H9 (cell line): ENCODE measurements around the gene AP1AR. TPM values are rescaled to one million over a fixed set of nuclear protein-coding genes. Genes with fewer than 3 reads are reported as not detected.

Experiments
- DNase-seq: peaks from one replicate; pipeline ENCODE4 v3.0.0-alpha.2; 2017
- H2AFZ ChIP-seq: one replicate; pipeline ENCODE4 v1.6.1; 2013; ENCODE audit warnings: mild to moderate bottlenecking, low read length, control low read depth, moderate library complexity
- H2AK5ac ChIP-seq: 2 replicates; pipeline ENCODE4 v1.6.1; 2013; ENCODE audit warnings: low read length, control low read depth, mixed read lengths; ENCODE audit not compliant: insufficient read length
- H2BK120ac ChIP-seq: one replicate; pipeline ENCODE4 v1.6.1; 2013; ENCODE audit warnings: low read depth, mild to moderate bottlenecking, low read length, control low read depth, inconsistent platforms; ENCODE audit not compliant: poor library complexity, severe bottlenecking
- H2BK12ac ChIP-seq: 2 replicates; pipeline ENCODE4 v1.6.1; 2013; ENCODE audit warnings: low read length, control low read depth, mixed read lengths, low read depth; ENCODE audit not compliant: insufficient read length
- H2BK15ac ChIP-seq: 2 replicates; pipeline ENCODE4 v1.6.1; 2013; ENCODE audit warnings: low read depth, low read length, control low read depth
- H2BK20ac ChIP-seq: one replicate; pipeline ENCODE4 v1.6.1; 2013; ENCODE audit warnings: low read depth, mild to moderate bottlenecking, low read length, control low read depth, inconsistent platforms; ENCODE audit not compliant: poor library complexity, severe bottlenecking
- H2BK5ac ChIP-seq: 2 replicates; pipeline ENCODE4 v1.6.1; 2013; ENCODE audit warnings: low read length, control low read depth, mixed read lengths; ENCODE audit not compliant: insufficient read length
- H3K14ac ChIP-seq: 2 replicates; pipeline ENCODE4 v1.6.1; 2013; ENCODE audit warnings: low read length, control low read depth; ENCODE audit not compliant: insufficient read depth
- H3K18ac ChIP-seq: 2 replicates; pipeline ENCODE4 v1.6.1; 2013; ENCODE audit warnings: low read depth, mild to moderate bottlenecking, mixed read lengths, low read length, control low read depth; ENCODE audit not compliant: insufficient read length
- H3K23ac ChIP-seq: 2 replicates; pipeline ENCODE4 v1.6.1; 2013; ENCODE audit warnings: low read length, control low read depth, mixed read lengths, low read depth; ENCODE audit not compliant: insufficient read length
- H3K23me2 ChIP-seq: 2 replicates; pipeline ENCODE4 v1.6.1; 2013; ENCODE audit warnings: low read depth, mild to moderate bottlenecking, mixed read lengths, low read length, control low read depth; ENCODE audit not compliant: insufficient read length, poor library complexity, severe bottlenecking
- H3K27ac ChIP-seq: 2 replicates; pipeline ENCODE4 v1.5.1; 2013; ENCODE audit warnings: low read length, control low read depth, mixed read lengths, low read depth; ENCODE audit not compliant: insufficient read length
- H3K27me3 ChIP-seq: 2 replicates; pipeline ENCODE4 v1.6.1; 2013; ENCODE audit warnings: low read length, control low read depth, inconsistent platforms; ENCODE audit not compliant: insufficient read depth
- H3K4ac ChIP-seq: 2 replicates; pipeline ENCODE4 v1.6.1; 2013; ENCODE audit warnings: low read depth, mild to moderate bottlenecking, control low read depth, inconsistent platforms, low read length, moderate library complexity
- H3K4me1 ChIP-seq: 2 replicates; pipeline ENCODE4 v1.6.1; 2013; ENCODE audit warnings: low read length, control low read depth, inconsistent platforms; ENCODE audit not compliant: insufficient read depth
- H3K4me2 ChIP-seq: 2 replicates; pipeline ENCODE4 v1.6.1; 2013; ENCODE audit warnings: low read length, control low read depth, mixed read lengths; ENCODE audit not compliant: insufficient read length, insufficient read depth
- H3K56ac ChIP-seq: 2 replicates; pipeline ENCODE4 v1.6.1; 2013; ENCODE audit warnings: low read depth, mild to moderate bottlenecking, mixed read lengths, low read length, control low read depth; ENCODE audit not compliant: insufficient read length
- H3K79me1 ChIP-seq: 2 replicates; pipeline ENCODE4 v1.6.1; 2013; ENCODE audit warnings: low read depth, mild to moderate bottlenecking, moderate library complexity, low read length, control low read depth, inconsistent platforms; ENCODE audit not compliant: insufficient read depth, poor library complexity, severe bottlenecking
- H3K79me2 ChIP-seq: 2 replicates; pipeline ENCODE4 v1.6.1; 2013; ENCODE audit warnings: low read length, control low read depth, inconsistent platforms; ENCODE audit not compliant: insufficient read depth
- H3K9ac ChIP-seq: 2 replicates; pipeline ENCODE4 v1.6.1; 2013; ENCODE audit warnings: low read length, control low read depth, mixed read lengths; ENCODE audit not compliant: insufficient read length; ENCODE audit errors: extremely low read depth
- H3K9me3 ChIP-seq: one replicate; pipeline ENCODE4 v1.6.1; 2013; ENCODE audit warnings: low read depth, low read length, inconsistent platforms; ENCODE audit not compliant: control insufficient read depth
- H3T11ph ChIP-seq: one replicate; pipeline ENCODE4 v1.6.1; 2013; ENCODE audit warnings: mild to moderate bottlenecking, low read length, control low read depth, inconsistent platforms
- H4K20me1 ChIP-seq: one replicate; pipeline ENCODE4 v1.6.1; 2013; ENCODE audit not compliant: control insufficient read depth, insufficient read length, insufficient read depth
- H4K5ac ChIP-seq: 2 replicates; pipeline ENCODE4 v1.6.1; 2013; ENCODE audit warnings: low read depth, mild to moderate bottlenecking, mixed read lengths, low read length, control low read depth; ENCODE audit not compliant: insufficient read length
- H4K8ac ChIP-seq: replicated peaks from 2 replicates; pipeline ENCODE4 v1.6.1; 2013; ENCODE audit warnings: low read length, control low read depth, mixed read lengths, low read depth; ENCODE audit not compliant: insufficient read length
- H4K91ac ChIP-seq: 2 replicates; pipeline ENCODE4 v1.6.1; 2013; ENCODE audit warnings: low read depth, mild to moderate bottlenecking, moderate library complexity, mixed read lengths, low read length, control low read depth; ENCODE audit not compliant: insufficient read length
- H3K27ac Mint-ChIP-seq, 3 experiments: 2 replicates in 2 of 3; 3 replicates in 1 of 3; pipeline ENCODE4 v1.8.0; 2020 to 2021; ENCODE audit warnings: mixed read lengths in 3 of 3, mild to moderate bottlenecking in 1 of 3, moderate library complexity in 1 of 3
- H3K27me3 Mint-ChIP-seq: 2 replicates; pipeline ENCODE4 v1.8.0; 2021; ENCODE audit warnings: low read depth, mild to moderate bottlenecking, moderate library complexity, mixed read lengths
- H3K36me3 Mint-ChIP-seq, 3 experiments: 2 replicates in 2 of 3; 3 replicates in 1 of 3; pipeline ENCODE4 v1.8.0; 2020 to 2021; ENCODE audit warnings: low read depth in 3 of 3, mixed read lengths in 3 of 3; ENCODE audit not compliant: insufficient read depth in 1 of 3
- H3K4me1 Mint-ChIP-seq, 2 experiments: 2 replicates each; pipeline ENCODE4 v1.8.0; 2020; ENCODE audit warnings: mixed read lengths in 2 of 2
- H3K4me3 Mint-ChIP-seq, 2 experiments: 2 replicates in 1 of 2; 3 replicates in 1 of 2; pipeline ENCODE4 v1.8.0; 2020 to 2021; ENCODE audit warnings: mild to moderate bottlenecking in 2 of 2, mixed read lengths in 2 of 2, moderate library complexity in 1 of 2
- H3K9me3 Mint-ChIP-seq, 2 experiments: 2 replicates in 1 of 2; 3 replicates in 1 of 2; pipeline ENCODE4 v1.8.0; 2020; ENCODE audit warnings: mild to moderate bottlenecking in 2 of 2, mixed read lengths in 2 of 2, moderate library complexity in 1 of 2
- CTCF ChIP-seq: fragments of 200-600 bp; sonication (generic); conservative IDR thresholded peaks from 3 replicates; pipeline ENCODE4 v1.8.0; 2021; ENCODE audit warnings: antibody characterized with exemption, mild to moderate bottlenecking
- WGBS: extraction: QIAGEN DNeasy Blood & Tissue Kit; methylation state at CpG from one replicate; pipeline ENCODE4 v1.1.7; 2013; ENCODE audit warnings: missing lambda C conversion rate, low lambda C conversion rate, mixed read lengths; ENCODE audit not compliant: insufficient read length; ENCODE audit errors: extremely low coverage; 5-methylcytosine and 5-hydroxymethylcytosine counted together
- total RNA-seq: library from RNA; stranded (reverse); gene quantifications from 2 replicates; pipeline ENCODE4 v1.2.1, GENCODE V29; 2021

The AP1AR gene
- total RNA-seq, 1 experiment from 2014 or later = 24.2 TPM

- Histone ChIP-seq H3K27me3 (no peaks in the 10 kb centered on the region), H3K4me1 (no peaks in the 10 kb centered on the region), H3K9ac (no peak overlapping the region), H2BK15ac (no peak overlapping the region), H3K18ac (no peak overlapping the region), H3K4me2 (no peak overlapping the region), H3K27ac (no peak overlapping the region), H2AFZ (no peak overlapping the region), H4K8ac (no peak overlapping the region), H2BK5ac (no peak overlapping the region), H4K20me1 (no peaks in the 10 kb centered on the region), H3K9me3 (no peaks in the 10 kb centered on the region), H2AK5ac (no peak overlapping the region), H2BK20ac (no peak overlapping the region), H3T11ph (no peak overlapping the region), H2BK12ac (no peak overlapping the region), H3K56ac (no peak overlapping the region), H3K4ac (no peak overlapping the region), H2BK120ac (no peak overlapping the region), H4K5ac (no peak overlapping the region), H3K14ac (no peak overlapping the region), H3K79me1 (no peaks in the 10 kb centered on the region), H3K23ac (no peak overlapping the region), H3K23me2 (peaks cover 13% of the 10 kb centered on the region), H4K91ac (no peak overlapping the region), H3K79me2 (no peaks in the 10 kb centered on the region)
- Mint-ChIP-seq H3K36me3 (peaks cover 0 to 10% (median 2%) of the 10 kb centered on the region in 3 experiments; a peak in 3 of 7 replicates), H3K4me1 (peaks cover 7 to 22% of the 10 kb centered on the region in 2 experiments), H3K27ac (no peak overlapping the region), H3K27me3 (peaks cover 36% of the 10 kb centered on the region), H3K4me3 (no peak overlapping the region), H3K9me3 (peaks cover 5 to 12% of the 10 kb centered on the region in 2 experiments)
- no peak for DNase-seq
- no peak for TF ChIP-seq CTCF
- WGBS = no CpG with 5 or more reads among the region's 3 CpGs
Measured at GRCh38 chr4:112288455-112288854, 56.9 kb downstream of the AP1AR start.
